H9 (cell line): ENCODE data around the gene TBC1D7. TPM values are rescaled to one million over a fixed set of nuclear protein-coding genes. Genes with fewer than 3 reads are reported as not detected.

Source experiments
- DNase-seq: peaks from one replicate; pipeline ENCODE4 v3.0.0-alpha.2; 2017
- H2AFZ ChIP-seq: one replicate; pipeline ENCODE4 v1.6.1; 2013; ENCODE audit warnings: mild to moderate bottlenecking, low read length, control low read depth, moderate library complexity
- H2AK5ac ChIP-seq: 2 replicates; pipeline ENCODE4 v1.6.1; 2013; ENCODE audit warnings: low read length, control low read depth, mixed read lengths; ENCODE audit not compliant: insufficient read length
- H2BK120ac ChIP-seq: one replicate; pipeline ENCODE4 v1.6.1; 2013; ENCODE audit warnings: low read depth, mild to moderate bottlenecking, low read length, control low read depth, inconsistent platforms; ENCODE audit not compliant: poor library complexity, severe bottlenecking
- H2BK12ac ChIP-seq: 2 replicates; pipeline ENCODE4 v1.6.1; 2013; ENCODE audit warnings: low read length, control low read depth, mixed read lengths, low read depth; ENCODE audit not compliant: insufficient read length
- H2BK15ac ChIP-seq: 2 replicates; pipeline ENCODE4 v1.6.1; 2013; ENCODE audit warnings: low read depth, low read length, control low read depth
- H2BK20ac ChIP-seq: one replicate; pipeline ENCODE4 v1.6.1; 2013; ENCODE audit warnings: low read depth, mild to moderate bottlenecking, low read length, control low read depth, inconsistent platforms; ENCODE audit not compliant: poor library complexity, severe bottlenecking
- H2BK5ac ChIP-seq: 2 replicates; pipeline ENCODE4 v1.6.1; 2013; ENCODE audit warnings: low read length, control low read depth, mixed read lengths; ENCODE audit not compliant: insufficient read length
- H3K14ac ChIP-seq: 2 replicates; pipeline ENCODE4 v1.6.1; 2013; ENCODE audit warnings: low read length, control low read depth; ENCODE audit not compliant: insufficient read depth
- H3K18ac ChIP-seq: 2 replicates; pipeline ENCODE4 v1.6.1; 2013; ENCODE audit warnings: low read depth, mild to moderate bottlenecking, mixed read lengths, low read length, control low read depth; ENCODE audit not compliant: insufficient read length
- H3K23ac ChIP-seq: 2 replicates; pipeline ENCODE4 v1.6.1; 2013; ENCODE audit warnings: low read length, control low read depth, mixed read lengths, low read depth; ENCODE audit not compliant: insufficient read length
- H3K23me2 ChIP-seq: 2 replicates; pipeline ENCODE4 v1.6.1; 2013; ENCODE audit warnings: low read depth, mild to moderate bottlenecking, mixed read lengths, low read length, control low read depth; ENCODE audit not compliant: insufficient read length, poor library complexity, severe bottlenecking
- H3K27ac ChIP-seq: 2 replicates; pipeline ENCODE4 v1.5.1; 2013; ENCODE audit warnings: low read length, control low read depth, mixed read lengths, low read depth; ENCODE audit not compliant: insufficient read length
- H3K27me3 ChIP-seq: 2 replicates; pipeline ENCODE4 v1.6.1; 2013; ENCODE audit warnings: low read length, control low read depth, inconsistent platforms; ENCODE audit not compliant: insufficient read depth
- H3K4ac ChIP-seq: 2 replicates; pipeline ENCODE4 v1.6.1; 2013; ENCODE audit warnings: low read depth, mild to moderate bottlenecking, control low read depth, inconsistent platforms, low read length, moderate library complexity
- H3K4me1 ChIP-seq: 2 replicates; pipeline ENCODE4 v1.6.1; 2013; ENCODE audit warnings: low read length, control low read depth, inconsistent platforms; ENCODE audit not compliant: insufficient read depth
- H3K4me2 ChIP-seq: 2 replicates; pipeline ENCODE4 v1.6.1; 2013; ENCODE audit warnings: low read length, control low read depth, mixed read lengths; ENCODE audit not compliant: insufficient read length, insufficient read depth
- H3K56ac ChIP-seq: 2 replicates; pipeline ENCODE4 v1.6.1; 2013; ENCODE audit warnings: low read depth, mild to moderate bottlenecking, mixed read lengths, low read length, control low read depth; ENCODE audit not compliant: insufficient read length
- H3K79me1 ChIP-seq: 2 replicates; pipeline ENCODE4 v1.6.1; 2013; ENCODE audit warnings: low read depth, mild to moderate bottlenecking, moderate library complexity, low read length, control low read depth, inconsistent platforms; ENCODE audit not compliant: insufficient read depth, poor library complexity, severe bottlenecking
- H3K79me2 ChIP-seq: 2 replicates; pipeline ENCODE4 v1.6.1; 2013; ENCODE audit warnings: low read length, control low read depth, inconsistent platforms; ENCODE audit not compliant: insufficient read depth
- H3K9ac ChIP-seq: 2 replicates; pipeline ENCODE4 v1.6.1; 2013; ENCODE audit warnings: low read length, control low read depth, mixed read lengths; ENCODE audit not compliant: insufficient read length; ENCODE audit errors: extremely low read depth
- H3K9me3 ChIP-seq: one replicate; pipeline ENCODE4 v1.6.1; 2013; ENCODE audit warnings: low read depth, low read length, inconsistent platforms; ENCODE audit not compliant: control insufficient read depth
- H3T11ph ChIP-seq: one replicate; pipeline ENCODE4 v1.6.1; 2013; ENCODE audit warnings: mild to moderate bottlenecking, low read length, control low read depth, inconsistent platforms
- H4K20me1 ChIP-seq: one replicate; pipeline ENCODE4 v1.6.1; 2013; ENCODE audit not compliant: control insufficient read depth, insufficient read length, insufficient read depth
- H4K5ac ChIP-seq: 2 replicates; pipeline ENCODE4 v1.6.1; 2013; ENCODE audit warnings: low read depth, mild to moderate bottlenecking, mixed read lengths, low read length, control low read depth; ENCODE audit not compliant: insufficient read length
- H4K8ac ChIP-seq: replicated peaks from 2 replicates; pipeline ENCODE4 v1.6.1; 2013; ENCODE audit warnings: low read length, control low read depth, mixed read lengths, low read depth; ENCODE audit not compliant: insufficient read length
- H4K91ac ChIP-seq: 2 replicates; pipeline ENCODE4 v1.6.1; 2013; ENCODE audit warnings: low read depth, mild to moderate bottlenecking, moderate library complexity, mixed read lengths, low read length, control low read depth; ENCODE audit not compliant: insufficient read length
- H3K27ac Mint-ChIP-seq, 3 experiments: 2 replicates in 2 of 3; 3 replicates in 1 of 3; pipeline ENCODE4 v1.8.0; 2020 to 2021; ENCODE audit warnings: mixed read lengths in 3 of 3, mild to moderate bottlenecking in 1 of 3, moderate library complexity in 1 of 3
- H3K27me3 Mint-ChIP-seq: 2 replicates; pipeline ENCODE4 v1.8.0; 2021; ENCODE audit warnings: low read depth, mild to moderate bottlenecking, moderate library complexity, mixed read lengths
- H3K36me3 Mint-ChIP-seq, 3 experiments: 2 replicates in 2 of 3; 3 replicates in 1 of 3; pipeline ENCODE4 v1.8.0; 2020 to 2021; ENCODE audit warnings: low read depth in 3 of 3, mixed read lengths in 3 of 3; ENCODE audit not compliant: insufficient read depth in 1 of 3
- H3K4me1 Mint-ChIP-seq, 2 experiments: 2 replicates each; pipeline ENCODE4 v1.8.0; 2020; ENCODE audit warnings: mixed read lengths in 2 of 2
- H3K4me3 Mint-ChIP-seq, 2 experiments: 2 replicates in 1 of 2; 3 replicates in 1 of 2; pipeline ENCODE4 v1.8.0; 2020 to 2021; ENCODE audit warnings: mild to moderate bottlenecking in 2 of 2, mixed read lengths in 2 of 2, moderate library complexity in 1 of 2
- H3K9me3 Mint-ChIP-seq, 2 experiments: 2 replicates in 1 of 2; 3 replicates in 1 of 2; pipeline ENCODE4 v1.8.0; 2020; ENCODE audit warnings: mild to moderate bottlenecking in 2 of 2, mixed read lengths in 2 of 2, moderate library complexity in 1 of 2
- WGBS: extraction: QIAGEN DNeasy Blood & Tissue Kit; methylation state at CpG from one replicate; pipeline ENCODE4 v1.1.7; 2013; ENCODE audit warnings: missing lambda C conversion rate, low lambda C conversion rate, mixed read lengths; ENCODE audit not compliant: insufficient read length; ENCODE audit errors: extremely low coverage; 5-methylcytosine and 5-hydroxymethylcytosine counted together
- total RNA-seq: library from RNA; stranded (reverse); gene quantifications from 2 replicates; pipeline ENCODE4 v1.2.1, GENCODE V29; 2021
- TF ChIP-seq, protein P1 (sequence below): fragments of 200-600 bp; sonication (generic); conservative IDR thresholded peaks from 3 replicates; pipeline ENCODE4 v1.8.0; 2021; ENCODE audit warnings: antibody characterized with exemption, mild to moderate bottlenecking

Gene TBC1D7
- total RNA-seq, 1 experiment from 2014 or later, result 33.9 TPM

GRCh38 chr6:13311155-13311554 lies 17.2 kb downstream of the TBC1D7 start:
- no peak overlapping the region for H2BK20ac ChIP-seq
- H4K8ac ChIP-seq, result no peak overlapping the region
- no peaks in the 10 kb centered on the region for H3K4me1 ChIP-seq
- H2AK5ac ChIP-seq, result no peak overlapping the region
- H3K79me2 ChIP-seq, result no peaks in the 10 kb centered on the region
- no peak overlapping the region for H3T11ph ChIP-seq
- H3K23me2 ChIP-seq, result no peaks in the 10 kb centered on the region
- DNase-seq, result no peak
- no peak overlapping the region for H3K23ac ChIP-seq
- H3K79me1 ChIP-seq, result no peaks in the 10 kb centered on the region
- Mint-ChIP-seq H3K36me3 (peaks cover 9 to 65% (median 38%) of the 10 kb centered on the region in 3 experiments; a peak in 6 of 7 replicates), H3K27me3 (no peaks in the 10 kb centered on the region), H3K4me1 (no peaks in the 10 kb centered on the region), H3K27ac (no peak overlapping the region), H3K9me3 (no peaks in the 10 kb centered on the region), H3K4me3 (no peak overlapping the region)
- H3K14ac ChIP-seq, result no peak overlapping the region
- H2AFZ ChIP-seq, result no peak overlapping the region
- H3K27me3 ChIP-seq, result no peaks in the 10 kb centered on the region
- no peak overlapping the region for H3K4me2 ChIP-seq
- H2BK5ac ChIP-seq, result no peak overlapping the region
- no CpG with 5 or more reads among the region's 1 CpG for WGBS
- no peak overlapping the region for H3K4ac ChIP-seq
- H3K9ac ChIP-seq, result no peak overlapping the region
- no peak overlapping the region for H3K56ac ChIP-seq
- no peak overlapping the region for H3K18ac ChIP-seq
- no peak overlapping the region for H2BK120ac ChIP-seq
- H2BK12ac ChIP-seq, result no peak overlapping the region
- TF ChIP-seq, protein P1, sequence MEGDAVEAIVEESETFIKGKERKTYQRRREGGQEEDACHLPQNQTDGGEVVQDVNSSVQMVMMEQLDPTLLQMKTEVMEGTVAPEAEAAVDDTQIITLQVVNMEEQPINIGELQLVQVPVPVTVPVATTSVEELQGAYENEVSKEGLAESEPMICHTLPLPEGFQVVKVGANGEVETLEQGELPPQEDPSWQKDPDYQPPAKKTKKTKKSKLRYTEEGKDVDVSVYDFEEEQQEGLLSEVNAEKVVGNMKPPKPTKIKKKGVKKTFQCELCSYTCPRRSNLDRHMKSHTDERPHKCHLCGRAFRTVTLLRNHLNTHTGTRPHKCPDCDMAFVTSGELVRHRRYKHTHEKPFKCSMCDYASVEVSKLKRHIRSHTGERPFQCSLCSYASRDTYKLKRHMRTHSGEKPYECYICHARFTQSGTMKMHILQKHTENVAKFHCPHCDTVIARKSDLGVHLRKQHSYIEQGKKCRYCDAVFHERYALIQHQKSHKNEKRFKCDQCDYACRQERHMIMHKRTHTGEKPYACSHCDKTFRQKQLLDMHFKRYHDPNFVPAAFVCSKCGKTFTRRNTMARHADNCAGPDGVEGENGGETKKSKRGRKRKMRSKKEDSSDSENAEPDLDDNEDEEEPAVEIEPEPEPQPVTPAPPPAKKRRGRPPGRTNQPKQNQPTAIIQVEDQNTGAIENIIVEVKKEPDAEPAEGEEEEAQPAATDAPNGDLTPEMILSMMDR, result no peak
- no peaks in the 10 kb centered on the region for H3K9me3 ChIP-seq
- no peak overlapping the region for H3K27ac ChIP-seq
- H4K5ac ChIP-seq, result no peak overlapping the region
- no peaks in the 10 kb centered on the region for H4K20me1 ChIP-seq
- H4K91ac ChIP-seq, result no peak overlapping the region
- no peak overlapping the region for H2BK15ac ChIP-seq
